GM12872 (cell line): ENCODE measurements around the gene CD8B2.
"Not testable (repeated sequence)": the region's sequence is repeated elsewhere in the genome, so short reads cannot be mapped to it uniquely, and the experiment has no call there.

Source experiments
- TF ChIP-seq, protein P1 (sequence below): IDR thresholded peaks from 3 replicates; pipeline ENCODE4 v1.5.1; 2011; ENCODE audit warnings: low read depth, mild to moderate bottlenecking, low read length, moderate library complexity; ENCODE audit not compliant: insufficient read depth

The CD8B2 gene

DNA sequence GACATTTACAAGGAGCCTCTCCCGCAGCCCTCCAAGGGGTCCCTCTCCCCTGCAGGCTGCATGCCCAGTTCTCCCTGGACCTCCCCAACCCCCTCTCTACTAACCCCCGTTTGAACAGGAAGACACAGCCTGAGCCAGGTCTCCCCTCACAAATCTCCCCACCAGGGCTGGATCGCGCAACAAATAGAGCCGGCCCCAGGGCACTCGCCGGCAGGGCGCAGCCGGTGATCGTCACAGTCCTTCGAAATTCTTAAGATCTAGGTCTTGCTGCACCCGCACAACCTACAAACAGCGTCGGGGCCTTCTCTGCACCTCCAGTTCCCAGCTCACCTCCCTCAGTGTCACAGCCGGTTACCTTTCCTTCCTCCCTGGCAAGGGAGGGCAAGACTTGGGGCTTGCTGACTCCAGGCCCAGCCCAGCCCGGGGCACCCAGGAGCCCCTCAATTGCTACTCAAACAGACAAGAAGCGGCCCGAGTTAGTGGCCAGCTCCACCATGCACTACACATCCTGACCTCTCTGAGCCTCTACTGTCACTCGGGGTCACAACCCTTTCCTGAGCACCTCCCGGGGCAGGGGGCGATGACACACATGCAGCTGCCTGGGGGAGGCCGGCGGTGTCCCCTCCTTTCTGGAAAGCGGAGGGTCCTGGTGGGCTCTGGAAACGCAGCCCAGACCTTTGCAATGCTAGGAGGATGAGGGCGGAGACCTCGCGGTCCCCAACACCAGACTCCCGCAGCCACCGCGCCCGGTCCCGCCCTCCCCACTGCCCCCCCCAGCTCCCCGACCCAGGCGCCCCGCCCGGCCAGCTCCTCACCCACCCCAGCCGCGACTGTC, at the start of gene CD8B2:
Gene CD8B2, plus strand, starts transcription at position 814 of the 835 bp plus-strand sequence. CDS start 63 bp downstream, outside the sequence.
- TF ChIP-seq, protein P1, sequence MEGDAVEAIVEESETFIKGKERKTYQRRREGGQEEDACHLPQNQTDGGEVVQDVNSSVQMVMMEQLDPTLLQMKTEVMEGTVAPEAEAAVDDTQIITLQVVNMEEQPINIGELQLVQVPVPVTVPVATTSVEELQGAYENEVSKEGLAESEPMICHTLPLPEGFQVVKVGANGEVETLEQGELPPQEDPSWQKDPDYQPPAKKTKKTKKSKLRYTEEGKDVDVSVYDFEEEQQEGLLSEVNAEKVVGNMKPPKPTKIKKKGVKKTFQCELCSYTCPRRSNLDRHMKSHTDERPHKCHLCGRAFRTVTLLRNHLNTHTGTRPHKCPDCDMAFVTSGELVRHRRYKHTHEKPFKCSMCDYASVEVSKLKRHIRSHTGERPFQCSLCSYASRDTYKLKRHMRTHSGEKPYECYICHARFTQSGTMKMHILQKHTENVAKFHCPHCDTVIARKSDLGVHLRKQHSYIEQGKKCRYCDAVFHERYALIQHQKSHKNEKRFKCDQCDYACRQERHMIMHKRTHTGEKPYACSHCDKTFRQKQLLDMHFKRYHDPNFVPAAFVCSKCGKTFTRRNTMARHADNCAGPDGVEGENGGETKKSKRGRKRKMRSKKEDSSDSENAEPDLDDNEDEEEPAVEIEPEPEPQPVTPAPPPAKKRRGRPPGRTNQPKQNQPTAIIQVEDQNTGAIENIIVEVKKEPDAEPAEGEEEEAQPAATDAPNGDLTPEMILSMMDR: not testable (repeated sequence)

DNA sequence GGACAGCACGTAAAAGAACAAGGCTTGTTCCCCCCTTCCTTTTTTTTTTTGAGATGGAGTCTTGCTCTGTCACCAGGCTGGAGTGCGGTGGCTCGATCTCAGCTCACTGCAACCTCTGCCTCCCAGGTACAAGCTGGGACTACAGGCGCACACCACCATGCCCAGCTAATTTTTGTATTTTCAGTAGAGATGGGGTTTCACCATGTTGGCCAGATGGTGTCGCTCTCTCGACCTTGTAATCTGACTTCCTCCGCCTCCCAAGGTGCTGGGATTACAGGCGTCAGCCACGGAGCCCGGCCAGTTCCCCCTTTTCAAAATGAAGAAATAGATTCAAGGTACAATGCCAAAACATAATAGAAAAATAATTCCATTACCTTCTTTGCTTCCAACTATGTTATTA, 25.3 kb upstream of the CD8B2 start:
- TF ChIP-seq, protein P1: 0 out of 3 replicates have a peak, but pooled peaks have one; percentile 5

DNA sequence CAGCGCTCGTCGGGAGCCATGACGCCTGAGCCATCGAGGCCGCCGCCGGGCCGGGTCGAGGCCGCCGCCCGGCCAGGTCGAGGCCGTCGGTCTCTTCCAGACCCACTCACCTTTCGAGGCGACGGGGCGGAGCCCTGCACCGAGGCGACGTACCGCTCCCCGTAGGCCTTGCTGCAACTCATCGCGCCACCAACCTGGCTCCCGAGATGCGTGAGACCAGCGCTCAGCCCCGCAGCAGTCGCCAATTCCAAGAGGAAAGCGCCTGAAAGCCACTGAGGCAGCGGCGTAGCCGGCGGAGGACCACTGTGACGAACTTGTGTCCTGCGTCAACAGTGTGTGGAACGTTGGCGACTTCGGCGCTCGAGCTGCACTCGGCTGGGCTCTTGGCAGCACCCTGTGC, 19.1 kb upstream of the CD8B2 start, which contains the start of gene RGPD3:
Gene RGPD3, minus strand, starts transcription at position 307 of the 400 bp plus-strand sequence. Its CDS starts 125 bp downstream, at position 182.
- TF ChIP-seq, protein P1: not testable (repeated sequence)

DNA sequence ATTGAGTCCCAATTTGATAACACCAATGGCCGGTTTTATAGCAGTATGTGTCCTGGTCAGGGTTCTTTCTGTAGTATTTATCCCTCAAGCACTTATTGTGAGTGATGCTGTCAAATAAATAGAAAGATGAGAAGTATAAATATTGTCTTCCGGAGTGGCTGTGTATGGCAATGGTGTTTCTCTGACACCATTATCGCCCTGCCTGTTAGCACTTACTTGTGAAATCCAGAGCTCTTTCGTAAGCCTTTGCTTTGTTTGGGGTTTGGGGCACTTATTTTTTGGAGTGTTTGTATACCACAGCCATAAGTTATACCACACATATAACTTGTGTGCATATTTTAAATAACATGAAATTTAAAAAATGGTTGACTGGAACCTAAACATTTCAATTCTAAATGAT, 29.3 kb downstream of the CD8B2 start:
- TF ChIP-seq, protein P1: no peak

DNA sequence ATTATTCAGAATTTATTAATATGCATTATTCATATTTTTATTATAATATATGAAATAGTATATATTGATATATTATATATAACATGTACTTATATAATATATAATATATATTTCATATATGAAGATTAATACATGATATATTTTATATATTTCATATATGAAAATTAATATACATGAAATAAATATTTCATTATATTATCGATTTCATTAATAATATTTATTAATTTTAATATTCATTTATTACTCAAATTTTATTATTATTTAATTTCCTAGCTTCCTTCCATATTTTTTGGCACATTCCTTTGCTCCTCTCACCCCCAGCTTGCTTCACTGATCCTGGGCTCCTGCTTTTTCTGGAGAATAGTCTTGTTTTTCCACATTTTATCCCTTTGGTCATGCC, 29.7 kb downstream of the CD8B2 start:
- TF ChIP-seq, protein P1: no peak

DNA sequence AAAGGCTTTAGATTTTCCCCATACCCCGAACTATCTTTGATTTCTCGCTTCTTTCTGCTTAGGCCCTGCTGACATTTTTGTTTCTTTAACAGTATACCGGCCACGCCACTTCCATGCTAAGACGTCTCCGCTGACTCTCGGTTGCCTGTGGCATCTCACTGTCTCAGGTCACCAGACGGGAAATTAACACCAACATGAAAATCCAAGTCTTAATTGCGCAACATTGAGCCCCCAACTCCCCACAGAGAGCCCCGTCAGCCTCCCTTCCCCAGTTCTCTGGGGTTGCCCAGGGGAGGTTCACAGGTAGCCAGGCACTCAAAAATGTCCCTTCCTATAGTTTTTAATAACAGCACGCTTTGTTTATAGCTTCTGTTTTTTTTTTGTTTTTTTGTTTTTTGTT, 30.2 kb downstream of the CD8B2 start:
- TF ChIP-seq, protein P1: no peak

DNA sequence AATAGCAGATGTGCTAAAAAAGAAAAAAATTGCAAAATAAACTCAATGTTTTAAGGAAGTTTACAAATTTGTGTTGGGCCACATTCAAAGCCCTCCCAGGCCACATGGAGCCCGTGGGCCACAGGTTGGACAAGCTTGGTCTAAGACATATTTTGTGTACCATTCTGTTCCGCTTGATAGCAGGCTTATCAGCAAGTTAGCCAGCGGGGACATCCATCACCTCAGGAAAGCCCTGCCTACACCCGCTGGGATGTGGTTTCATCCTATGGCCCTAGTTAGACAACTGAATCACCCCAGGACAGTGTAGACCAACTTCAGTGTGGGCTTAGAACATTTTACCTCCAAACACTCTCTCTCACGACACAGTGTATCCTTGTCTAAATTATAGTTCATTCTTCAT, 32.6 kb downstream of the CD8B2 start:
- TF ChIP-seq, protein P1: no peak
